NCI-H2227 (cell line): ENCODE measurements around the gene ETFA.
"Not testable (repeated sequence)": the region's sequence is repeated elsewhere in the genome, so short reads cannot be mapped to it uniquely, and the experiment has no call there.

Experiments
- DNase-seq: peaks from one replicate; lab custom pipeline; 2025; ENCODE audit not compliant: unreplicated experiment; lab: John Stamatoyannopoulos, UW

ETFA gene

GRCh38 chr15:76282465-76282864 is 28.8 kb downstream of the ETFA start:
- DNase-seq: no peak

- no peak for DNase-seq
Observed at GRCh38 chr15:76278651-76279050, 32.6 kb downstream of the ETFA start.

- no peak for DNase-seq
Observed at GRCh38 chr15:76274821-76275220, 36.4 kb downstream of the ETFA start.

GRCh38 chr15:76274226-76274625 is 37.0 kb downstream of the ETFA start:
- no peak for DNase-seq

GRCh38 chr15:76270876-76271275 is 40.4 kb downstream of the ETFA start:
- DNase-seq: no peak

- no peak for DNase-seq
Observed at GRCh38 chr15:76267077-76267476, 44.2 kb downstream of the ETFA start.

- not testable (repeated sequence) for DNase-seq
Observed at GRCh38 chr15:76265769-76266168, 45.5 kb downstream of the ETFA start.

- no peak for DNase-seq
Observed at GRCh38 chr15:76260246-76260938, 50.9 kb downstream of the ETFA start.

GRCh38 chr15:76259392-76259791 is 51.9 kb downstream of the ETFA start:
- DNase-seq: no peak

GRCh38 chr15:76258460-76258859 is 52.8 kb downstream of the ETFA start:
- DNase-seq: no peak

- no peak for DNase-seq
Observed at GRCh38 chr15:76253691-76254473, 57.4 kb downstream of the ETFA start.

- no peak for DNase-seq
Observed at GRCh38 chr15:76252249-76252648, 59.0 kb downstream of the ETFA start.

- DNase-seq: no peak
Observed at GRCh38 chr15:76251717-76252116, 59.6 kb downstream of the ETFA start.

- no peak for DNase-seq
Observed at GRCh38 chr15:76245072-76245610, 66.1 kb downstream of the ETFA start.

- peak; percentile 6 for DNase-seq
Observed at GRCh38 chr15:76239786-76240185, 71.5 kb downstream of the ETFA start.

- DNase-seq: no peak
Observed at GRCh38 chr15:76236350-76236749, 74.9 kb downstream of the ETFA start.

- DNase-seq: peak; percentile 50
Observed at GRCh38 chr15:76235186-76235826, 76.0 kb downstream of the ETFA start.

GRCh38 chr15:76234337-76234889 is 76.9 kb downstream of the ETFA start:
- DNase-seq: peak; percentile 27

- no peak for DNase-seq
Observed at GRCh38 chr15:76233921-76234320, 77.3 kb downstream of the ETFA start.

- no peak for DNase-seq
Observed at GRCh38 chr15:76229266-76229665, 82.0 kb downstream of the ETFA start.

- no peak for DNase-seq
Observed at GRCh38 chr15:76223521-76223920, 87.7 kb downstream of the ETFA start.
